Type B pancreatic cell (in vitro differentiated cells): ENCODE results near the gene MMD2. TPM values are rescaled to one million over a fixed set of nuclear protein-coding genes. Genes with fewer than 3 reads are reported as not detected.

Source experiments
- DNase-seq: peaks from one replicate; pipeline ENCODE4 v3.0.0; 2021; ENCODE audit warnings: mixed read lengths; ENCODE audit not compliant: unreplicated experiment; ENCODE audit errors: extremely low spot score
- H3K27ac Mint-ChIP-seq: 2 replicates; pipeline ENCODE4 v1.8.0; 2021; ENCODE audit warnings: mild to moderate bottlenecking, mixed read lengths
- H3K27me3 Mint-ChIP-seq: 2 replicates; pipeline ENCODE4 v1.8.0; 2021; ENCODE audit warnings: mixed read lengths
- H3K36me3 Mint-ChIP-seq: 2 replicates; pipeline ENCODE4 v1.8.0; 2021; ENCODE audit warnings: mixed read lengths
- H3K4me1 Mint-ChIP-seq: one replicate; pipeline ENCODE4 v1.8.0; 2021; ENCODE audit warnings: mixed read lengths; ENCODE audit not compliant: unreplicated experiment
- H3K4me3 Mint-ChIP-seq: 2 replicates; pipeline ENCODE4 v1.8.0; 2021; ENCODE audit warnings: mild to moderate bottlenecking, mixed read lengths
- H3K9me3 Mint-ChIP-seq: 2 replicates; pipeline ENCODE4 v1.8.0; 2021; ENCODE audit warnings: mixed read lengths
- CTCF ChIP-seq: fragments of 200-600 bp; sonication (generic); conservative IDR thresholded peaks from 2 replicates; pipeline ENCODE4 v1.5.0; 2021; ENCODE audit warnings: antibody characterized with exemption, mild to moderate bottlenecking
- total RNA-seq: library from RNA; stranded (reverse); gene quantifications from 2 replicates; pipeline ENCODE4 v1.2.1, GENCODE V29; 2021; ENCODE audit warnings: low replicate concordance

Gene MMD2
- total RNA-seq, 1 donor from 2014 or later: not detected

- Mint-ChIP-seq H3K4me1 (no peaks in the 10 kb centered on the region), H3K4me3 (no peak overlapping the region), H3K9me3 (no peaks in the 10 kb centered on the region), H3K27me3 (no peaks in the 10 kb centered on the region), H3K27ac (no peak overlapping the region), H3K36me3 (no peaks in the 10 kb centered on the region)
- no peak for DNase-seq
- no peak for TF ChIP-seq CTCF
Observed at GRCh38 chr7:4937411-4937810, 21.6 kb downstream of the MMD2 start.

GRCh38 chr7:4934419-4935025 is 24.5 kb downstream of the MMD2 start:
- H3K4me1 Mint-ChIP-seq: no peaks in the 10 kb centered on the region
- TF ChIP-seq CTCF: no peak
- H3K27ac Mint-ChIP-seq: no peak overlapping the region
- H3K4me3 Mint-ChIP-seq: no peak overlapping the region
- no peak for DNase-seq
- H3K9me3 Mint-ChIP-seq: no peaks in the 10 kb centered on the region
- H3K36me3 Mint-ChIP-seq: no peaks in the 10 kb centered on the region
- no peaks in the 10 kb centered on the region for H3K27me3 Mint-ChIP-seq

GRCh38 chr7:4931943-4932342 is 27.0 kb downstream of the MMD2 start:
- H3K36me3 Mint-ChIP-seq: no peaks in the 10 kb centered on the region
- H3K4me1 Mint-ChIP-seq: no peaks in the 10 kb centered on the region
- H3K27ac Mint-ChIP-seq: no peak overlapping the region
- TF ChIP-seq CTCF: peak; percentile 17
- no peak overlapping the region for H3K4me3 Mint-ChIP-seq
- peaks cover 4% of the 10 kb centered on the region for H3K27me3 Mint-ChIP-seq
- DNase-seq: no peak
- H3K9me3 Mint-ChIP-seq: no peaks in the 10 kb centered on the region

- Mint-ChIP-seq H3K27me3 (peaks cover 8% of the 10 kb centered on the region), H3K4me3 (no peak overlapping the region), H3K4me1 (no peaks in the 10 kb centered on the region), H3K9me3 (no peaks in the 10 kb centered on the region), H3K27ac (no peak overlapping the region), H3K36me3 (no peaks in the 10 kb centered on the region)
- DNase-seq: no peak
- no peak for TF ChIP-seq CTCF
Observed at GRCh38 chr7:4929005-4929404, 30.0 kb downstream of the MMD2 start.

GRCh38 chr7:4928445-4928844 is 30.5 kb downstream of the MMD2 start:
- DNase-seq: no peak
- no peak overlapping the region for H3K4me3 Mint-ChIP-seq
- no peaks in the 10 kb centered on the region for H3K36me3 Mint-ChIP-seq
- peaks cover 8% of the 10 kb centered on the region for H3K27me3 Mint-ChIP-seq
- H3K27ac Mint-ChIP-seq: no peak overlapping the region
- TF ChIP-seq CTCF: no peak
- no peaks in the 10 kb centered on the region for H3K4me1 Mint-ChIP-seq
- no peaks in the 10 kb centered on the region for H3K9me3 Mint-ChIP-seq
